ENCODE results near the gene RASGRP2. TPM values are rescaled to one million over a fixed set of nuclear protein-coding genes. Genes with fewer than 3 reads are reported as not detected.

Gene RASGRP2
- total and polyA plus RNA-seq, 2 experiments from 2014 or later = 30.1 to 50.4 TPM

DNA sequence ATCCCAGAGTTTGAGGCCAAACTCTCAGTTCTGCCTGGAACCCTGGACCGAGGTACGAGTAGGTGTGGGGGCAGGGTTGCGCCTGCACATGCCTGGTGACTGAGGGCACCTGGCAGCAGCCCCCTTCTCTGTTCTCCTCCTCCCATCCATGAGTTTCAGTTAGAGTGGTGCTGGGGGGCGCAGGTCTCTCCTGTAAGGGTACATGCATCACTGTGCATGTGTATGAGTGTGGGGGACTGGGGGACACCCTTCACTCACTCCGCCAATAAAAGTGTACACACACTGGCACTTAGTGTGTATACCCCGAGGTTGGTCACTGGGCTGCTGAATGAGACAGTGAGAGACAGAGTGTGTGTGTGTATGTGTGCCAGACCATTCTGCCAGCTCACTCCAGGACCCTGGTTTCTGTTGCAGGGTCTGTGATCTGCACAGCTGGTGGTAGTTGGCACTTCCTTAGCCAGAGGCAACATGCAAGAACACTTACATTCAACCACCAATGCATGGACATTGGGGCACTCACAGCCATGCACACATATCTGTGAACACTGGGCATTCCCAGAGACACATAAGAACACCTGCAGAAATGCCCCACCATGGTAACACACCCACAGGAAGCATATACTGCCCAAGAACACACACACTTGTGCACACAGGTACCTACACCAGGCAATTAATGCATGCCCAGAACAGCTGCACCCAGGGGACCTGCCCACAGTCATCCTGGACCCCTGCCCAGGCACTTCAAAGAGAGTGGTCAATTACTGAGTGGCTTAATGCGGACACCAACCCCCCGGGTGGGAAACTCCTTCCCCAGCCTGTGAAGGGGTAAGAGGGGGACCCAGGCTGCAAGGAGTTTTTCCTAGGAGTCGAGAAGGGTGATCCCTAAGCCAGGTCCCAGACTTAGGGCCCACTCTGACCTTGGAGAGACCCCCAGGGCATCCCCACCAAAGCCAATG is 19.8 kb downstream of the RASGRP2 start:
- Mint-ChIP-seq H3K4me3 (peak overlapping the region; percentile 59), H3K9me3 (no peaks in the 10 kb centered on the region; the same call in 2 of the 3 replicates), H3K36me3 (ENCODE audit: low read depth) (peaks cover 14% of the 10 kb centered on the region), H3K27ac (no peak overlapping the region), H3K4me1 (peaks cover 57% of the 10 kb centered on the region), H3K27me3 (ENCODE audit: insufficient read depth, low read depth, poor library complexity) (peaks cover 44% of the 10 kb centered on the region)
- TF ChIP-seq, protein P1, sequence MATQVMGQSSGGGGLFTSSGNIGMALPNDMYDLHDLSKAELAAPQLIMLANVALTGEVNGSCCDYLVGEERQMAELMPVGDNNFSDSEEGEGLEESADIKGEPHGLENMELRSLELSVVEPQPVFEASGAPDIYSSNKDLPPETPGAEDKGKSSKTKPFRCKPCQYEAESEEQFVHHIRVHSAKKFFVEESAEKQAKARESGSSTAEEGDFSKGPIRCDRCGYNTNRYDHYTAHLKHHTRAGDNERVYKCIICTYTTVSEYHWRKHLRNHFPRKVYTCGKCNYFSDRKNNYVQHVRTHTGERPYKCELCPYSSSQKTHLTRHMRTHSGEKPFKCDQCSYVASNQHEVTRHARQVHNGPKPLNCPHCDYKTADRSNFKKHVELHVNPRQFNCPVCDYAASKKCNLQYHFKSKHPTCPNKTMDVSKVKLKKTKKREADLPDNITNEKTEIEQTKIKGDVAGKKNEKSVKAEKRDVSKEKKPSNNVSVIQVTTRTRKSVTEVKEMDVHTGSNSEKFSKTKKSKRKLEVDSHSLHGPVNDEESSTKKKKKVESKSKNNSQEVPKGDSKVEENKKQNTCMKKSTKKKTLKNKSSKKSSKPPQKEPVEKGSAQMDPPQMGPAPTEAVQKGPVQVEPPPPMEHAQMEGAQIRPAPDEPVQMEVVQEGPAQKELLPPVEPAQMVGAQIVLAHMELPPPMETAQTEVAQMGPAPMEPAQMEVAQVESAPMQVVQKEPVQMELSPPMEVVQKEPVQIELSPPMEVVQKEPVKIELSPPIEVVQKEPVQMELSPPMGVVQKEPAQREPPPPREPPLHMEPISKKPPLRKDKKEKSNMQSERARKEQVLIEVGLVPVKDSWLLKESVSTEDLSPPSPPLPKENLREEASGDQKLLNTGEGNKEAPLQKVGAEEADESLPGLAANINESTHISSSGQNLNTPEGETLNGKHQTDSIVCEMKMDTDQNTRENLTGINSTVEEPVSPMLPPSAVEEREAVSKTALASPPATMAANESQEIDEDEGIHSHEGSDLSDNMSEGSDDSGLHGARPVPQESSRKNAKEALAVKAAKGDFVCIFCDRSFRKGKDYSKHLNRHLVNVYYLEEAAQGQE (IDR thresholded peaks at IDR 0.05; ENCODE audit: unreplicated experiment) = no peak
- TF ChIP-seq JUNB (IDR thresholded peaks at IDR 0.05; ENCODE audit: unreplicated experiment) = no peak
- TF ChIP-seq CREB1 (CRISPR knock-in tag; IDR thresholded peaks at IDR 0.05; ENCODE audit: low read depth) = no peak
- no peak for TF ChIP-seq CTCF (conservative IDR thresholded peaks at IDR 0.05; ENCODE audit: low read depth in 2 of 2)
- TF ChIP-seq ZNF331 (CRISPR knock-in tag; IDR thresholded peaks at IDR 0.05; ENCODE audit: low read depth) = no peak
- peak; percentile 13; the same call in 2 of the 3 replicates for ATAC-seq
- Histone ChIP-seq H3K27ac (ENCODE audit: low read depth) (no peak overlapping the region), H4K20me1 (replicated peaks; ENCODE audit: insufficient read depth) (no peaks in the 10 kb centered on the region), H3K36me3 (ENCODE audit: insufficient read depth) (no peaks in the 10 kb centered on the region), H3K9me2 (ENCODE audit: insufficient read depth) (no peaks in the 10 kb centered on the region), H3K4me2 (peak overlapping the region; percentile 97), H3K4me3 (peak overlapping the region; percentile 96), H2AFZ (peak overlapping the region; percentile 95; the same call in 1 of the 2 replicates), H3K27me3 (ENCODE audit: insufficient read depth) (peaks cover 16% of the 10 kb centered on the region), H3K79me2 (replicated peaks; ENCODE audit: insufficient read depth) (no peaks in the 10 kb centered on the region), H3F3A (replicated peaks; ENCODE audit: low read depth) (peaks cover 1% of the 10 kb centered on the region; the same call in 1 of the 2 replicates), H3K4me1 (ENCODE audit: insufficient read depth) (peaks cover 37% of the 10 kb centered on the region)
- DNase-seq (ENCODE audit: low spot score) = no peak

DNA sequence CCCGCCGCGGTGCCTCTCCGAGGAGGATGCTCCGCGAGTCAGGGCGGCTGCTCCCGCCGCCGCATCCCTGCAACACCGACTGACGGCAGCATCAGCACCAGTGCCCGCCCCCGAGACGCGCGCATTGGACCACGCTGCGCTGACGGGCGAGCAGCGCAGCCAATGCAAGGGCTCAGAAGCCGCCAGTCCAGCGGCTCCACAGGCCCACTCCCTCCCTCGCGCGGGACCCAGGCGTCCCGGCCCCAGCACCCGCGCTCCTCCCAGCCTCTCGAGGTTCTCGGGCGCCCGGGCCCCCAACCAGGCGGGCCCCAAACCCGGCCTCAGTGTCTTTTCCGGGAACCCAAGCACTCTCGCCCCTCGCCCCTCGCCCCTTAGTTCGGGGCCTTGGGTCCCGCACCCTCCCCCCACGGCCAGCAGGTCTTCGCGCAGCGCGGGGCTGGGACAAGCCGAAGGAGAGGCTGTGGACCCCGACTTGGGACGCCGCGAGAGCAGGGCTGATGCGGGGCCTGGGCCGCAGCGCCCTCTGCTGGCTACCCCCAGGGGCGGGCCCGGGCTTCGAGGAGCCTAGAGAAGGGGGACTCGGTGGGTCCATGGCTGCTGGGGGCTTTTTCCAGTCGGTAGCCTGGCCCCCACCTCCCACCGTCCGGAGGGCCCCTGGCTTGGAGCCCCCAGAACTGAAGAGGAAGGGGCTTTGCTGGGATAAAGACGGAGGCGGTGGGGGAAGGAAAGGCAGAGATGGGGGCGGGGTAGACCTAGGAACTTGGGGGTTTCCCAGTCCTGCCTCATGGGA is 20.6 kb downstream of the RASGRP2 start, which contains the start of gene NRXN2:
Gene NRXN2 (minus strand): TSS at position 81 of the 790 bp plus-strand sequence. CDS start 9,498 bp downstream, outside the sequence.
- H3K4me3 ChIP-seq = peak within 1 kb of the TSS; percentile 96
- no peaks in the 10 kb centered on the region for H3K36me3 ChIP-seq (ENCODE audit: insufficient read depth)
- no peaks in the 10 kb centered on the region for H3K9me2 ChIP-seq (ENCODE audit: insufficient read depth)
- Mint-ChIP-seq H3K27me3 (ENCODE audit: insufficient read depth, low read depth, poor library complexity) (peaks cover 42% of the 10 kb centered on the region), H3K36me3 (ENCODE audit: low read depth) (peaks cover 7% of the 10 kb centered on the region), H3K4me1 (peaks cover 59% of the 10 kb centered on the region), H3K27ac (no peak within 1 kb of the TSS), H3K9me3 (no peaks in the 10 kb centered on the region; the same call in 2 of the 3 replicates), H3K4me3 (peak within 1 kb of the TSS; percentile 60)
- peak within 1 kb of the TSS; percentile 97 for H3K4me2 ChIP-seq
- H3K79me2 ChIP-seq (replicated peaks; ENCODE audit: insufficient read depth) = no peaks in the 10 kb centered on the region
- H4K20me1 ChIP-seq (replicated peaks; ENCODE audit: insufficient read depth) = no peaks in the 10 kb centered on the region
- peaks cover 16% of the 10 kb centered on the region for H3K27me3 ChIP-seq (ENCODE audit: insufficient read depth)
- peak within 1 kb of the TSS; percentile 95 for H2AFZ ChIP-seq
- H3K27ac ChIP-seq (ENCODE audit: low read depth) = 0 out of 2 replicates have a peak within 1 kb of the TSS, but pooled peaks have one; percentile 74
- no peaks in the 10 kb centered on the region for H3F3A ChIP-seq (replicated peaks; ENCODE audit: low read depth)
- ATAC-seq (peak; percentile 89), DNase-seq (ENCODE audit: low spot score) (peak; percentile 94)
- TF ChIP-seq CTCF (conservative IDR thresholded peaks at IDR 0.05; ENCODE audit: low read depth in 2 of 2) = peak; percentile 88 to 93
- peak; percentile 62 for TF ChIP-seq CREB1 (CRISPR knock-in tag; IDR thresholded peaks at IDR 0.05; ENCODE audit: low read depth)
- TF ChIP-seq, protein P2, sequence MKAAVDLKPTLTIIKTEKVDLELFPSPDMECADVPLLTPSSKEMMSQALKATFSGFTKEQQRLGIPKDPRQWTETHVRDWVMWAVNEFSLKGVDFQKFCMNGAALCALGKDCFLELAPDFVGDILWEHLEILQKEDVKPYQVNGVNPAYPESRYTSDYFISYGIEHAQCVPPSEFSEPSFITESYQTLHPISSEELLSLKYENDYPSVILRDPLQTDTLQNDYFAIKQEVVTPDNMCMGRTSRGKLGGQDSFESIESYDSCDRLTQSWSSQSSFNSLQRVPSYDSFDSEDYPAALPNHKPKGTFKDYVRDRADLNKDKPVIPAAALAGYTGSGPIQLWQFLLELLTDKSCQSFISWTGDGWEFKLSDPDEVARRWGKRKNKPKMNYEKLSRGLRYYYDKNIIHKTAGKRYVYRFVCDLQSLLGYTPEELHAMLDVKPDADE (IDR thresholded peaks at IDR 0.05) = no peak
- H3K4me1 ChIP-seq (ENCODE audit: insufficient read depth) = peaks cover 37% of the 10 kb centered on the region

Measured in GM23338 (cell line).